ENCODE measurements around the gene PACRG. TPM values are rescaled to one million over a fixed set of nuclear protein-coding genes. Genes with fewer than 3 reads are reported as not detected.

PACRG gene
- total RNA-seq, 2 donors from 2014 or later: 2.8 to 21.3 TPM

- no peak for TF ChIP-seq CTCF (IDR thresholded peaks at IDR 0.05)
- Histone ChIP-seq H3K4me1 (no peaks in the 10 kb centered on the region), H3K9me3 (no peaks in the 10 kb centered on the region)
These were observed 37.6 kb upstream of the PACRG start for GRCh38 chr6:162690158-162690557.

GRCh38 chr6:162697872-162698403 is 29.8 kb upstream of the PACRG start:
- TF ChIP-seq CTCF (IDR thresholded peaks at IDR 0.05): no peak
- no peaks in the 10 kb centered on the region for H3K9me3 ChIP-seq
- H3K27ac ChIP-seq: no peak overlapping the region
- DNase-seq (ENCODE audit: low spot score): no peak
- H3K36me3 ChIP-seq: no peaks in the 10 kb centered on the region
- H3K4me1 ChIP-seq: no peaks in the 10 kb centered on the region
- no peak overlapping the region for H3K4me3 ChIP-seq
- no peaks in the 10 kb centered on the region for H3K27me3 ChIP-seq

More at GRCh38 chr6:162690158-162690557, 37.6 kb upstream of the PACRG start:
- Histone ChIP-seq H3K27ac (no peak overlapping the region), H3K4me3 (no peak overlapping the region), H3K27me3 (no peaks in the 10 kb centered on the region), H3K36me3 (no peaks in the 10 kb centered on the region)
- no peak for DNase-seq (ENCODE audit: low spot score)

DNA sequence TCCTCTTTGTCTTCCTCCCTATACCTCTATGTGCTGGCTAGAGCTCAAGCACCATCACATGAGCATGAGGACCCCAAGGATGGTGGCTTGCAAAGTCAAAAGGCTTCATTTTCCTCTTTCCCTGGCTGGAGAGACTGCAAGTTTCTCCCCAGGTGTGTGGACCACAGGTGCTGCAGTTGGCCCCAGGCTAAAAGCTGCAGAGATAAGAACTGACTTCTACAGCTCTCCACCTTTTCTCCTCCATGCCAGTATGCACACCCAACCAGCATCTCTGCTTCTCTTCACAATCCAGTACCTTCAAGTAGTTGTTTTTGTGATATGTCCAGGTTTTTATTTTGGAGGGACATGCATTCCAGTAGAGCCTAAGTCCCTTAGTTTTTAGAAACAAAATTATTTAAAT is 29.3 kb upstream of the PACRG start:
- no peak overlapping the region for H3K4me3 ChIP-seq
- no peak overlapping the region for H3K27ac ChIP-seq
- DNase-seq (ENCODE audit: low spot score): no peak
- no peaks in the 10 kb centered on the region for H3K4me1 ChIP-seq
- no peaks in the 10 kb centered on the region for H3K9me3 ChIP-seq
- no peak for TF ChIP-seq CTCF (IDR thresholded peaks at IDR 0.05)
- H3K36me3 ChIP-seq: no peaks in the 10 kb centered on the region
- no peaks in the 10 kb centered on the region for H3K27me3 ChIP-seq

DNA sequence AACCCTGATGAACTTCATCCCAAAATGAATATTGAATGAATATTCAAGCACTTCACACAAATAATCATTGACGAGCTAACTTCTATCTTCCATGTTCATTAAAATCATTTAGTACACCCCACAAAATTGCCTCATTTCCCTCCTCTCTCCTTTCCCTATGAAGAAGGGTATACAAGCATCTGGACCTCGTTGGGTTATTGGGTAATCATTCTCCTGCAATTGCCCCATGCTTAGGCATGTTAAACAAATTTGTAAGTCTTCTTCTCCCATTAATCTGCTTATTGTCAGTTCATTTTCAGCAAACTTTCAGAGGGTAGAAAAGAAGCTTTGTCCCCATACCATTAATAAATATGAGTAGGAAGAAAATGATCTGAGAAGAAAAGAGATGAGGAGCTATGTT is 27.8 kb upstream of the PACRG start:
- no peak for TF ChIP-seq CTCF (IDR thresholded peaks at IDR 0.05)
- no peaks in the 10 kb centered on the region for H3K36me3 ChIP-seq
- no peaks in the 10 kb centered on the region for H3K4me1 ChIP-seq
- no peak for DNase-seq (ENCODE audit: low spot score)
- no peaks in the 10 kb centered on the region for H3K9me3 ChIP-seq
- no peak overlapping the region for H3K27ac ChIP-seq
- no peaks in the 10 kb centered on the region for H3K27me3 ChIP-seq
- H3K4me3 ChIP-seq: no peak overlapping the region

DNA sequence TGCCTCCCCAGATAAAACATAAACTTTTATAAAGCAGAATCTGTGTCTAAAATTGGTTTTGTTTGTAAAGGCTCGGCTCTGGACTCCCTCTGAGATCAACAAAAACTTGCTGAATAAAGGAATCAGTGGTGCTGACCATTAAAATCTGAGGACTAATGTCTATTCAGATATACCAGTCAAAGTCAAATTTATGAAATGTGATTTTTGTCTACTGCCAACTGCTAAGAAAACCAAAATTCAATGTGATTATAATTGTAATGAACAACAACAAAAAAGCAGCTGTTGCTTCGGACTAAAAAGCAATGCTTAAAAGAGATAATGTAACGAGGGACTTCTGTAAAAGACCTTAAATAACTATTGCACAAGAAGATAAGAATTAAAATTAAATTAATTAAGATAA is 26.8 kb upstream of the PACRG start:
- no peaks in the 10 kb centered on the region for H3K9me3 ChIP-seq
- no peaks in the 10 kb centered on the region for H3K36me3 ChIP-seq
- no peak overlapping the region for H3K27ac ChIP-seq
- no peak for TF ChIP-seq CTCF (IDR thresholded peaks at IDR 0.05)
- DNase-seq (ENCODE audit: low spot score): no peak
- H3K4me3 ChIP-seq: no peak overlapping the region
- peaks cover 0 to 6% of the 10 kb centered on the region in 2 donors for H3K4me1 ChIP-seq
- H3K27me3 ChIP-seq: no peaks in the 10 kb centered on the region

- H3K4me1 ChIP-seq: peaks cover 0 to 12% of the 10 kb centered on the region in 2 donors
- no peaks in the 10 kb centered on the region for H3K9me3 ChIP-seq
- no peaks in the 10 kb centered on the region for H3K36me3 ChIP-seq
- no peak overlapping the region for H3K4me3 ChIP-seq
- H3K27ac ChIP-seq: no peak overlapping the region
- no peak for DNase-seq (ENCODE audit: low spot score)
- TF ChIP-seq CTCF (IDR thresholded peaks at IDR 0.05): no peak
- H3K27me3 ChIP-seq: no peaks in the 10 kb centered on the region
These were observed 26.2 kb upstream of the PACRG start for GRCh38 chr6:162701551-162701950.

Data from right atrium auricular region (tissue), 2 donors.